OCI-LY1 (cell line): Measurements from ENCODE around the gene PPP1CC.

Source experiments
- EZH2 ChIP-seq: fragments of 200-600 bp; sonication (generic), shearing (Covaris generic); IDR thresholded peaks from 2 replicates; pipeline ENCODE4 v1.8.0; 2017; ENCODE audit warnings: borderline replicate concordance, mixed run types, mild to moderate bottlenecking, antibody characterized with exemption, low read length, moderate library complexity, mixed read lengths
- TF ChIP-seq, protein P1 (sequence below): fragments of 200-600 bp; sonication (generic), shearing (Covaris generic); IDR thresholded peaks from 2 replicates; pipeline ENCODE4 v1.5.1; 2017; ENCODE audit warnings: mild to moderate bottlenecking, antibody characterized with exemption, low read length, moderate library complexity, mixed read lengths

- TF ChIP-seq, protein P1, sequence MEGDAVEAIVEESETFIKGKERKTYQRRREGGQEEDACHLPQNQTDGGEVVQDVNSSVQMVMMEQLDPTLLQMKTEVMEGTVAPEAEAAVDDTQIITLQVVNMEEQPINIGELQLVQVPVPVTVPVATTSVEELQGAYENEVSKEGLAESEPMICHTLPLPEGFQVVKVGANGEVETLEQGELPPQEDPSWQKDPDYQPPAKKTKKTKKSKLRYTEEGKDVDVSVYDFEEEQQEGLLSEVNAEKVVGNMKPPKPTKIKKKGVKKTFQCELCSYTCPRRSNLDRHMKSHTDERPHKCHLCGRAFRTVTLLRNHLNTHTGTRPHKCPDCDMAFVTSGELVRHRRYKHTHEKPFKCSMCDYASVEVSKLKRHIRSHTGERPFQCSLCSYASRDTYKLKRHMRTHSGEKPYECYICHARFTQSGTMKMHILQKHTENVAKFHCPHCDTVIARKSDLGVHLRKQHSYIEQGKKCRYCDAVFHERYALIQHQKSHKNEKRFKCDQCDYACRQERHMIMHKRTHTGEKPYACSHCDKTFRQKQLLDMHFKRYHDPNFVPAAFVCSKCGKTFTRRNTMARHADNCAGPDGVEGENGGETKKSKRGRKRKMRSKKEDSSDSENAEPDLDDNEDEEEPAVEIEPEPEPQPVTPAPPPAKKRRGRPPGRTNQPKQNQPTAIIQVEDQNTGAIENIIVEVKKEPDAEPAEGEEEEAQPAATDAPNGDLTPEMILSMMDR, result no peak
- no peak for TF ChIP-seq EZH2
These were observed 26.3 kb upstream of the PPP1CC start for GRCh38 chr12:110768960-110769359.
